Lower leg skin (tissue), 3 donors: ENCODE results near the gene MRPL34.

Experiments
- POLR2A ChIP-seq, 2 donors: fragments of 450-650 bp; IDR thresholded peaks; one replicate each; pipeline ENCODE4 v1.6.1; 2016 to 2017; ENCODE audit warnings: antibody characterized with exemption in 2 of 2, mild to moderate bottlenecking in 1 of 2, moderate library complexity in 1 of 2
- TF ChIP-seq, protein P1 (sequence below), 3 donors: fragments of 450-650 bp; IDR thresholded peaks; one replicate each; pipeline ENCODE4 v1.5.1; 2016; ENCODE audit warnings: antibody characterized with exemption in 3 of 3, mild to moderate bottlenecking in 3 of 3, moderate library complexity in 2 of 3

DNA sequence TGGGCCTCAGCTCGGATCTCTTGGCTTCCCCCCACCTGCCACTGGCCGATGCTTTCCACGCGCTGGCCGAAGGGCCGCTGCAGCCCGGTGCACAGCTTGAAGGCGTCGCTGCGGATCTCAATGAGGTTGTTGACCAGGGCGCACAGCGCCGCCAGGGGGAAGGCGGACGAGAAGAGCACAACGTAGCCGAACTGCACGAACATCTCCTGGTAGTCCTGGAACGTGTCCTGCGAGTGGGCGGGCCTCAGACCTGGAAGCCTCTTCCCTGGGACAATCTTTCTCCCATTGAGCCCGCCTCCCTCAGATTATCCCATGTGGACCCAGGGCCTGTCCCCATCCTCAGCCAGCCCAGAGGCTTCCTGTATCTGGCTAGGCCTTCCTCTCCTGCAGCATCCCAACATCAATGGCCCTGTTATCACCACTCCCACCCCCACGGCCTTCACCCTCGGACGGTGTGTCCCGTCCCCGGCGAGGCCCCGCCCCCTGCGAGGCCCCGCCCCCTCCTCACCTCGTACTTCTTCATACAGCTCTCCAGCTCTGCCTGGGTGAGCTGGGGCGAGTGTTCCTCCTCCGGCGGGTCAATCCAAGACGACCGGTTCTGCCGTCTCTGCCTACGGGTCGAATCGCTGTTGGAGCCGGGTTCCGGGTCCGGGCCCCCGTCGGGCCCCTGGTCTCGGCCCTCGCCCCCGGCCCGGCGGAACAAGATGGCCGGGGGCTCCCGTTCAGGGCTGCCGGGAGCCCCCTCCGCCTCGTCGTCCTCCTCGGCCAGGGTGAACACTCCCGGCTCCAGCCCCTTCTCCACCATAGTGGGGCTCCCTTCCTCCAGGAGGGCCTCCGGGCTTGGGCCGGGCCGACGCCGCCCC is 22.2 kb downstream of the MRPL34 start:
- TF ChIP-seq, protein P1, sequence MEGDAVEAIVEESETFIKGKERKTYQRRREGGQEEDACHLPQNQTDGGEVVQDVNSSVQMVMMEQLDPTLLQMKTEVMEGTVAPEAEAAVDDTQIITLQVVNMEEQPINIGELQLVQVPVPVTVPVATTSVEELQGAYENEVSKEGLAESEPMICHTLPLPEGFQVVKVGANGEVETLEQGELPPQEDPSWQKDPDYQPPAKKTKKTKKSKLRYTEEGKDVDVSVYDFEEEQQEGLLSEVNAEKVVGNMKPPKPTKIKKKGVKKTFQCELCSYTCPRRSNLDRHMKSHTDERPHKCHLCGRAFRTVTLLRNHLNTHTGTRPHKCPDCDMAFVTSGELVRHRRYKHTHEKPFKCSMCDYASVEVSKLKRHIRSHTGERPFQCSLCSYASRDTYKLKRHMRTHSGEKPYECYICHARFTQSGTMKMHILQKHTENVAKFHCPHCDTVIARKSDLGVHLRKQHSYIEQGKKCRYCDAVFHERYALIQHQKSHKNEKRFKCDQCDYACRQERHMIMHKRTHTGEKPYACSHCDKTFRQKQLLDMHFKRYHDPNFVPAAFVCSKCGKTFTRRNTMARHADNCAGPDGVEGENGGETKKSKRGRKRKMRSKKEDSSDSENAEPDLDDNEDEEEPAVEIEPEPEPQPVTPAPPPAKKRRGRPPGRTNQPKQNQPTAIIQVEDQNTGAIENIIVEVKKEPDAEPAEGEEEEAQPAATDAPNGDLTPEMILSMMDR (IDR thresholded peaks at IDR 0.05) = no peak
- no peak for TF ChIP-seq POLR2A (IDR thresholded peaks at IDR 0.05)
